Left colon (tissue), 2 donors: ENCODE data around the gene LRRC45. TPM values are rescaled to one million over a fixed set of nuclear protein-coding genes. Genes with fewer than 3 reads are reported as not detected.
A peak's percentile ranks its signal among the peaks of the same experiment; 100 is the strongest.

ENCODE experiments used
- ATAC-seq: fragments of 200-7000 bp; cut with Tn5 transposase; one replicate; pipeline ENCODE4 v1.9.1; 2020; ENCODE audit warnings: mild to moderate bottlenecking, moderate library complexity
- DNase-seq, 2 donors: peaks; one replicate each; pipeline ENCODE4 v3.0.0-alpha.2; 2020
- intact Hi-C, 2 donors: fragments of 100-400 bp; cut with DNase I in 1 of 2; cut with micrococcal nuclease in 1 of 2; formaldehyde crosslinking; loops; one replicate each; pipeline versions ENCODE4 v1.11.2 to v1.14.0; 2022; cut with DNase I, micrococcal nuclease
- total RNA-seq, 2 donors: library from RNA; stranded (reverse); fragmentation: NEBNext Ultra II Directional; extraction: Animal tissue kit (Norgen Biotek cat#: 25700); gene quantifications; one replicate each; pipeline ENCODE4 v1.2.1, GENCODE V29; 2021
- donor health status: DM: no; HTN: no; CAD: no.
- donor health status: DM: yes; HTN: yes; CAD: no.

LRRC45 gene
- total RNA-seq, 2 donors from 2014 or later: 14.2 to 20.8 TPM

GRCh38 chr17:81992306-81993102, 30.6 kb upstream of the LRRC45 start:
- ATAC-seq: peak; percentile 2
- intact Hi-C loops: no loop called here

GRCh38 chr17:81993729-81994592, 29.1 kb upstream of the LRRC45 start:
- intact Hi-C loops: no loop called here
- ATAC-seq (no peak), DNase-seq (no peak)

More at GRCh38 chr17:81992306-81993102, 30.6 kb upstream of the LRRC45 start:
- DNase-seq: no peak

GRCh38 chr17:81994593-81995462, 28.3 kb upstream of the LRRC45 start:
- intact Hi-C loops: no loop called here

GRCh38 chr17:81995463-81996231, 27.5 kb upstream of the LRRC45 start:
- DNase-seq (no peak), ATAC-seq (no peak)
- intact Hi-C loops: no loop called here

More at GRCh38 chr17:81994593-81995462, 28.3 kb upstream of the LRRC45 start:
- ATAC-seq: no peak
- DNase-seq: no peak

GRCh38 chr17:81996232-81996756, 26.8 kb upstream of the LRRC45 start:
- DNase-seq (no peak), ATAC-seq (no peak)
- intact Hi-C loops: no loop called here

- DNase-seq (no peak), ATAC-seq (no peak)
- intact Hi-C loops: no loop called here
Observed at GRCh38 chr17:81996757-81997441, 26.2 kb upstream of the LRRC45 start.

GRCh38 chr17:81998212-81998611, 24.9 kb upstream of the LRRC45 start:
- DNase-seq (no peak), ATAC-seq (no peak)
- intact Hi-C loops: no loop called here

- DNase-seq: no peak
- ATAC-seq: no peak
- intact Hi-C loops: no loop called here
Observed at GRCh38 chr17:81998691-81999438, 24.2 kb upstream of the LRRC45 start.

- intact Hi-C loops: no loop called here
- DNase-seq (no peak), ATAC-seq (no peak)
Observed at GRCh38 chr17:81999587-81999975, 23.5 kb upstream of the LRRC45 start.

- intact Hi-C loops: no loop called here
- DNase-seq (no peak), ATAC-seq (peak; percentile 16)
Observed at GRCh38 chr17:81999976-82000802, 22.9 kb upstream of the LRRC45 start.

- DNase-seq (no peak), ATAC-seq (peak; percentile 71)
- intact Hi-C loops: no loop called here
Observed at GRCh38 chr17:82000803-82001570, 22.1 kb upstream of the LRRC45 start.

GRCh38 chr17:82001571-82002056, 21.5 kb upstream of the LRRC45 start:
- DNase-seq: no peak
- intact Hi-C loops: no loop called here
- ATAC-seq: no peak

GRCh38 chr17:82003411-82004381, 19.4 kb upstream of the LRRC45 start:
- DNase-seq: peak in 1 of 2 donors; percentile 35
- intact Hi-C loops: no loop called here
- peak; percentile 11 for ATAC-seq
